Type B pancreatic cell (in vitro differentiated cells): ENCODE data around the gene DCTN2. TPM values are rescaled to one million over a fixed set of nuclear protein-coding genes. Genes with fewer than 3 reads are reported as not detected.
"Not testable (repeated sequence)": the region's sequence is repeated elsewhere in the genome, so short reads cannot be mapped to it uniquely, and the experiment has no call there.

Experiments used
- DNase-seq: peaks from one replicate; pipeline ENCODE4 v3.0.0; 2021; ENCODE audit warnings: mixed read lengths; ENCODE audit not compliant: unreplicated experiment; ENCODE audit errors: extremely low spot score
- H3K27ac Mint-ChIP-seq: 2 replicates; pipeline ENCODE4 v1.8.0; 2021; ENCODE audit warnings: mild to moderate bottlenecking, mixed read lengths
- H3K27me3 Mint-ChIP-seq: 2 replicates; pipeline ENCODE4 v1.8.0; 2021; ENCODE audit warnings: mixed read lengths
- H3K36me3 Mint-ChIP-seq: 2 replicates; pipeline ENCODE4 v1.8.0; 2021; ENCODE audit warnings: mixed read lengths
- H3K4me1 Mint-ChIP-seq: one replicate; pipeline ENCODE4 v1.8.0; 2021; ENCODE audit warnings: mixed read lengths; ENCODE audit not compliant: unreplicated experiment
- H3K4me3 Mint-ChIP-seq: 2 replicates; pipeline ENCODE4 v1.8.0; 2021; ENCODE audit warnings: mild to moderate bottlenecking, mixed read lengths
- H3K9me3 Mint-ChIP-seq: 2 replicates; pipeline ENCODE4 v1.8.0; 2021; ENCODE audit warnings: mixed read lengths
- total RNA-seq: library from RNA; stranded (reverse); gene quantifications from 2 replicates; pipeline ENCODE4 v1.2.1, GENCODE V29; 2021; ENCODE audit warnings: low replicate concordance
- TF ChIP-seq, protein P1 (sequence below): fragments of 200-600 bp; sonication (generic); conservative IDR thresholded peaks from 2 replicates; pipeline ENCODE4 v1.5.0; 2021; ENCODE audit warnings: antibody characterized with exemption, mild to moderate bottlenecking

The DCTN2 gene
- total RNA-seq, 1 donor from 2014 or later = 126 TPM

- Mint-ChIP-seq H3K36me3 (no peaks in the 10 kb centered on the region), H3K4me3 (peak overlapping the region; percentile 95), H3K9me3 (no peaks in the 10 kb centered on the region), H3K4me1 (peaks cover 16% of the 10 kb centered on the region), H3K27me3 (peaks cover 5% of the 10 kb centered on the region), H3K27ac (peak overlapping the region; percentile 92)
- TF ChIP-seq, protein P1, sequence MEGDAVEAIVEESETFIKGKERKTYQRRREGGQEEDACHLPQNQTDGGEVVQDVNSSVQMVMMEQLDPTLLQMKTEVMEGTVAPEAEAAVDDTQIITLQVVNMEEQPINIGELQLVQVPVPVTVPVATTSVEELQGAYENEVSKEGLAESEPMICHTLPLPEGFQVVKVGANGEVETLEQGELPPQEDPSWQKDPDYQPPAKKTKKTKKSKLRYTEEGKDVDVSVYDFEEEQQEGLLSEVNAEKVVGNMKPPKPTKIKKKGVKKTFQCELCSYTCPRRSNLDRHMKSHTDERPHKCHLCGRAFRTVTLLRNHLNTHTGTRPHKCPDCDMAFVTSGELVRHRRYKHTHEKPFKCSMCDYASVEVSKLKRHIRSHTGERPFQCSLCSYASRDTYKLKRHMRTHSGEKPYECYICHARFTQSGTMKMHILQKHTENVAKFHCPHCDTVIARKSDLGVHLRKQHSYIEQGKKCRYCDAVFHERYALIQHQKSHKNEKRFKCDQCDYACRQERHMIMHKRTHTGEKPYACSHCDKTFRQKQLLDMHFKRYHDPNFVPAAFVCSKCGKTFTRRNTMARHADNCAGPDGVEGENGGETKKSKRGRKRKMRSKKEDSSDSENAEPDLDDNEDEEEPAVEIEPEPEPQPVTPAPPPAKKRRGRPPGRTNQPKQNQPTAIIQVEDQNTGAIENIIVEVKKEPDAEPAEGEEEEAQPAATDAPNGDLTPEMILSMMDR = no peak
- no peak for DNase-seq
These were observed 43.5 kb upstream of the DCTN2 start for GRCh38 chr12:57590479-57590863.

DNA sequence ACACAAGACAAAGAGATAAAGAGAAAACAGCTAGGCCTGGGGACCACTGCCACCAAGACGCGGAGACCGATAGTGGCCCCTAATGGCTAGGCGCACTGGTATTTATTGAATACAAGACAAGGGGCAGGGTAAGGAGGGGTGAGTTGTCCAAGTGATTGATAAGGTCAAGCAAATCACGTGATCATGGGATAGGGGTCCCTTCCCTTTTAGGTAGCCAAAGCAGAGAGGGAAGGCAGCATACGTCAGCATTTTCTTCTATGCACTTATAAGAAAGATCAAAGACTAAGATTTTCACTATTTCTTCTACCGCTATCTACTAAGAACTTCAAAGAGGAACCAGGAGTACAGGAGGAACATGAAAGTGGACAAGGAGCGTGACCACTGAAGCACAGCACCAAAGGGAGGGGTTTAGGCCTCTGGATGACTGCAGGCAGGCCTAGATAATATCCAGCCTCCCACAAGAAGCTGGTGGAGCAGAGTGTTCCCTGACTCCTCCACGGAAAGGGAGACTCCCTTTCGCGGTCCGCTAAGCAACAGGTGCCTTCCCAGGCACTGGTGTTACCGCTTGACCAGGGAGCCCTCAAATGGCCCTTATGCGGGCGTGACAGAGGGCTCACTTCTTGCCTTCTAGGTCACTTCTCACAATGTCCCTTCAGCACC, 42.1 kb upstream of the DCTN2 start:
- not testable (repeated sequence) for H3K9me3 Mint-ChIP-seq, DNase-seq, H3K36me3 Mint-ChIP-seq, H3K4me3 Mint-ChIP-seq, H3K27ac Mint-ChIP-seq
- H3K4me1 Mint-ChIP-seq = peaks cover 16% of the 10 kb centered on the region
- peaks cover 17% of the 10 kb centered on the region for H3K27me3 Mint-ChIP-seq

DNA sequence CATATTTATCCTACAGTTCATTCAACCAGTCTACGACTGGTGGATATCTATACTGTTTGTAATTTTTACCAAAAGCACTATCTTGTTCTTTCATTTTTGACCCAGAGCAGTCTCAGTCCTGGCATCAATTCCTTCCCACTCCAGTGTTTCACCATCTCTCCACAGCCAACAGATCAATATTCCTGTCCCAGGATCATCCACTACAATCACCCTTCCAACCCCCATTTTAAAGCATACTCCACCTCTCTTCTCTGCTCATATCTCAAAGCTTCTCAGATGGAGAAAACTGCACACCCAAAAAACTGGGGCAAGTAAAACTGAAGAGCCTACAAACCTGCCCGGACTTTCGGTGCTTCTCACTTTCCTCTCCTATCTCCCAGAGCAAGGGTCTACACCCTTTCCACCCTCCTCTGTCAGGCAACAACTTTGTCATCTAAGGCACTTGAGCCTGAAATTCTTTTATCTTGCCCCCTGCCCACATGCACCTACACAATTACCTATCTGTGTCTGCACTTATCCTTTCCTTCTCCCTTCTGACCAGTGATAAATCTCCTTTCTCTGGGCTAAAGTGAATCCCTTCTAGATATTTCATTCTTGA, 39.9 kb upstream of the DCTN2 start:
- no peak overlapping the region for H3K4me3 Mint-ChIP-seq
- H3K27ac Mint-ChIP-seq = no peak overlapping the region
- H3K27me3 Mint-ChIP-seq = peaks cover 26% of the 10 kb centered on the region
- H3K36me3 Mint-ChIP-seq = no peaks in the 10 kb centered on the region
- DNase-seq = no peak
- peaks cover 14% of the 10 kb centered on the region for H3K4me1 Mint-ChIP-seq
- TF ChIP-seq, protein P1 = no peak
- no peaks in the 10 kb centered on the region for H3K9me3 Mint-ChIP-seq

GRCh38 chr12:57586128-57586527, 39.1 kb upstream of the DCTN2 start:
- Mint-ChIP-seq H3K4me3 (no peak overlapping the region), H3K4me1 (peaks cover 10% of the 10 kb centered on the region)

GRCh38 chr12:57585156-57585555, 38.2 kb upstream of the DCTN2 start:
- Mint-ChIP-seq H3K4me3 (no peak overlapping the region), H3K27ac (no peak overlapping the region), H3K4me1 (peaks cover 4% of the 10 kb centered on the region), H3K9me3 (no peaks in the 10 kb centered on the region), H3K27me3 (peaks cover 22% of the 10 kb centered on the region), H3K36me3 (no peaks in the 10 kb centered on the region)
- TF ChIP-seq, protein P1 = no peak
- DNase-seq = no peak

More at GRCh38 chr12:57586128-57586527, 39.1 kb upstream of the DCTN2 start:
- DNase-seq = no peak
- TF ChIP-seq, protein P1 = no peak
- no peaks in the 10 kb centered on the region for H3K36me3 Mint-ChIP-seq
- no peaks in the 10 kb centered on the region for H3K9me3 Mint-ChIP-seq
- H3K27me3 Mint-ChIP-seq = peaks cover 26% of the 10 kb centered on the region
- H3K27ac Mint-ChIP-seq = no peak overlapping the region

GRCh38 chr12:57584690-57585089, 37.7 kb upstream of the DCTN2 start:
- no peak overlapping the region for H3K4me3 Mint-ChIP-seq
- TF ChIP-seq, protein P1 = no peak
- H3K27me3 Mint-ChIP-seq = peaks cover 22% of the 10 kb centered on the region
- no peak for DNase-seq
- peaks cover 4% of the 10 kb centered on the region for H3K4me1 Mint-ChIP-seq
- no peaks in the 10 kb centered on the region for H3K36me3 Mint-ChIP-seq
- no peaks in the 10 kb centered on the region for H3K9me3 Mint-ChIP-seq
- H3K27ac Mint-ChIP-seq = no peak overlapping the region
